Liver (tissue), 9 donors: ENCODE data around the gene KAZN. TPM values are rescaled to one million over a fixed set of nuclear protein-coding genes. Genes with fewer than 3 reads are reported as not detected.

Source experiments
- DNase-seq: peaks from one replicate; pipeline ENCODE4 v3.0.0-alpha.2; 2017; ENCODE audit warnings: low spot score
- H3K27ac ChIP-seq, 2 donors: one replicate each; pipeline ENCODE4 v1.7.0; 2013; ENCODE audit warnings: inconsistent platforms in 2 of 2, low read length in 2 of 2, control low read depth in 1 of 2, low read depth in 1 of 2, mild to moderate bottlenecking in 1 of 2
- H3K27me3 ChIP-seq, 4 donors: one replicate each; pipeline versions ENCODE4 v1.6.1 to v1.7.0; 2013; ENCODE audit warnings: low read length in 3 of 4, inconsistent platforms in 1 of 4, mild to moderate bottlenecking in 1 of 4, moderate library complexity in 1 of 4; ENCODE audit not compliant: control insufficient read depth in 4 of 4, insufficient read depth in 4 of 4
- H3K36me3 ChIP-seq, 4 donors: one replicate each; pipeline versions ENCODE4 v1.6.1 to v1.7.0; 2013; ENCODE audit warnings: low read length in 3 of 4, mild to moderate bottlenecking in 3 of 4, low read depth in 1 of 4, moderate library complexity in 1 of 4; ENCODE audit not compliant: control insufficient read depth in 4 of 4, insufficient read depth in 3 of 4
- H3K4me1 ChIP-seq, 4 donors: one replicate each; pipeline versions ENCODE4 v1.6.1 to v1.7.0; 2013; ENCODE audit warnings: low read length in 3 of 4, mild to moderate bottlenecking in 3 of 4, moderate library complexity in 1 of 4; ENCODE audit not compliant: control insufficient read depth in 4 of 4, insufficient read depth in 4 of 4
- H3K4me3 ChIP-seq, 3 donors: one replicate each; pipeline versions ENCODE4 v1.6.1 to v1.7.0; 2013; ENCODE audit warnings: low read length in 3 of 3, control low read depth in 1 of 3, low read depth in 1 of 3, mild to moderate bottlenecking in 1 of 3
- H3K9ac ChIP-seq, 2 donors: one replicate each; pipeline ENCODE4 v1.7.0; 2013; ENCODE audit warnings: low read length in 2 of 2, mild to moderate bottlenecking in 2 of 2, moderate library complexity in 2 of 2, control low read depth in 1 of 2, low read depth in 1 of 2
- H3K9me3 ChIP-seq, 4 donors: one replicate each; pipeline versions ENCODE4 v1.6.1 to v1.7.0; 2013; ENCODE audit warnings: low read length in 3 of 4; ENCODE audit not compliant: control insufficient read depth in 4 of 4
- EGR1 ChIP-seq, 2 donors: IDR thresholded peaks; 2 replicates each; pipeline ENCODE4 v1.6.1; 2016 to 2018; ENCODE audit warnings: antibody characterized with exemption in 2 of 2, low read depth in 2 of 2
- FOXA2 ChIP-seq: IDR thresholded peaks from 2 replicates; pipeline ENCODE4 v1.6.1; 2016; ENCODE audit warnings: antibody characterized with exemption
- GABPA ChIP-seq, 2 donors: IDR thresholded peaks in 1 of 2; conservative IDR thresholded peaks in 1 of 2; 2 replicates each; pipeline ENCODE4 v1.6.1; 2016; ENCODE audit warnings: antibody characterized with exemption in 2 of 2, mild to moderate bottlenecking in 1 of 2, moderate library complexity in 1 of 2
- NR2F2 ChIP-seq: IDR thresholded peaks from 2 replicates; pipeline ENCODE4 v1.6.1; 2016; ENCODE audit warnings: antibody characterized with exemption
- RAD21 ChIP-seq, 2 donors: IDR thresholded peaks; 2 replicates each; pipeline ENCODE4 v1.6.1; 2016; ENCODE audit warnings: antibody characterized with exemption in 2 of 2, mild to moderate bottlenecking in 2 of 2
- SP1 ChIP-seq: IDR thresholded peaks from 2 replicates; pipeline ENCODE4 v1.6.1; 2018; ENCODE audit warnings: antibody characterized with exemption, mild to moderate bottlenecking
- TAF1 ChIP-seq: conservative IDR thresholded peaks from 2 replicates; pipeline ENCODE4 v1.6.1; 2016; ENCODE audit warnings: antibody characterized with exemption, mild to moderate bottlenecking
- YY1 ChIP-seq: IDR thresholded peaks from 2 replicates; pipeline ENCODE4 v1.6.1; 2016; ENCODE audit warnings: antibody characterized with exemption, mild to moderate bottlenecking
- WGBS: extraction: QIAGEN DNeasy Blood & Tissue Kit; methylation state at CpG from one replicate; pipeline ENCODE4 v1.1.7; 2013; 5-methylcytosine and 5-hydroxymethylcytosine counted together
- polyA plus RNA-seq, 2 donors: library from polyadenylated mRNA; stranded (reverse) in 1 of 2; unstranded in 1 of 2; fragments of 200-250 nt in 1 of 2; fragments of >200 nt in 1 of 2; fragmentation: Nextera tagmentation in 1 of 2; extraction: Ambion mirVana in 1 of 2; gene quantifications; one replicate each; pipeline versions ENCODE4 v1.2.1 to v1.2.3, GENCODE V29; 2013 to 2015
- total RNA-seq, 2 donors: library from RNA; depleted of rRNA; stranded (reverse); fragments of >200 nt; gene quantifications; one replicate each; pipeline ENCODE4 v1.2.3, GENCODE V29; 2014
- TF ChIP-seq, protein P1 (sequence below): IDR thresholded peaks from 2 replicates; pipeline ENCODE4 v1.6.1; 2016; ENCODE audit warnings: antibody characterized with exemption
- TF ChIP-seq, protein P2 (sequence below): IDR thresholded peaks from 2 replicates; pipeline ENCODE4 v1.6.1; 2016; ENCODE audit warnings: antibody characterized with exemption, mild to moderate bottlenecking
- TF ChIP-seq, protein P3 (sequence below): IDR thresholded peaks from 2 replicates; pipeline ENCODE4 v1.6.1; 2016; ENCODE audit warnings: antibody characterized with exemption
- TF ChIP-seq, protein P4 (sequence below): fragments of 150-350 bp; IDR thresholded peaks from 2 replicates; pipeline ENCODE4 v1.5.1; 2017; ENCODE audit warnings: improper control_type of control experiment, low read depth, low read length; ENCODE audit not compliant: missing input control
- TF ChIP-seq, protein P5 (sequence below): IDR thresholded peaks from 2 replicates; pipeline ENCODE4 v1.6.1; 2016; ENCODE audit warnings: antibody characterized with exemption
- donor health status: healthy.
- donor health status: healthy.
- donor health status: healthy.
- donor health status: healthy.
- donor health status: healthy.

KAZN gene
- total and polyA plus RNA-seq, 4 donors = 1.9 to 6.9 (median 2.4) TPM

DNA sequence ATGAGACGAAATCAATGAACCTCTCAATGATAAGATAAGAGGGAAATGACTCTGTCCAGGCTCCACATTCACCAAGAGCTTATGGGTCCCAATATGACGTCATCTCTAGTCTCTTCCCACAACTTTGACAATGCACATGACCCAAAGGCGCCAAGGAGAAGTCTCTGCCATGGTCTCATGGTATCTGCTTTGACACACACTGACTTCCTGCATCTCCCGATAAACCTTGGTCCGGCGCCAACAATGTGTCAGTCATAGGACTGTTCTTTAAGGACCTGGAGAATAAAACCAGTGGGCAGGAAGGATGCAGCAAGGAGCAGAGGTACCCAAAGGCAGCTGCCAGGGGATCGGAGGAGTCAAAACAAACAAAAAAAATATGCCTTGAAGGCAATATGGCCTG, 508.1 kb downstream of the KAZN start:
- WGBS = 46% methylated on average over 7 of the region's 7 CpGs
- H3K4me1 ChIP-seq = no peaks in the 10 kb centered on the region
- H3K27me3 ChIP-seq = peaks cover 0 to 4% (median 0%) of the 10 kb centered on the region in 4 donors
- H3K4me3 ChIP-seq = no peak overlapping the region
- H3K9me3 ChIP-seq = peaks cover 0 to 2% (median 0%) of the 10 kb centered on the region in 4 donors
- H3K9ac ChIP-seq = no peak overlapping the region
- TF ChIP-seq, protein P1, sequence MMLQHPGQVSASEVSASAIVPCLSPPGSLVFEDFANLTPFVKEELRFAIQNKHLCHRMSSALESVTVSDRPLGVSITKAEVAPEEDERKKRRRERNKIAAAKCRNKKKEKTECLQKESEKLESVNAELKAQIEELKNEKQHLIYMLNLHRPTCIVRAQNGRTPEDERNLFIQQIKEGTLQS = no peak
- TF ChIP-seq TAF1 (no peak), NR2F2 (no peak), FOXA2 (no peak)
- TF ChIP-seq, protein P2, sequence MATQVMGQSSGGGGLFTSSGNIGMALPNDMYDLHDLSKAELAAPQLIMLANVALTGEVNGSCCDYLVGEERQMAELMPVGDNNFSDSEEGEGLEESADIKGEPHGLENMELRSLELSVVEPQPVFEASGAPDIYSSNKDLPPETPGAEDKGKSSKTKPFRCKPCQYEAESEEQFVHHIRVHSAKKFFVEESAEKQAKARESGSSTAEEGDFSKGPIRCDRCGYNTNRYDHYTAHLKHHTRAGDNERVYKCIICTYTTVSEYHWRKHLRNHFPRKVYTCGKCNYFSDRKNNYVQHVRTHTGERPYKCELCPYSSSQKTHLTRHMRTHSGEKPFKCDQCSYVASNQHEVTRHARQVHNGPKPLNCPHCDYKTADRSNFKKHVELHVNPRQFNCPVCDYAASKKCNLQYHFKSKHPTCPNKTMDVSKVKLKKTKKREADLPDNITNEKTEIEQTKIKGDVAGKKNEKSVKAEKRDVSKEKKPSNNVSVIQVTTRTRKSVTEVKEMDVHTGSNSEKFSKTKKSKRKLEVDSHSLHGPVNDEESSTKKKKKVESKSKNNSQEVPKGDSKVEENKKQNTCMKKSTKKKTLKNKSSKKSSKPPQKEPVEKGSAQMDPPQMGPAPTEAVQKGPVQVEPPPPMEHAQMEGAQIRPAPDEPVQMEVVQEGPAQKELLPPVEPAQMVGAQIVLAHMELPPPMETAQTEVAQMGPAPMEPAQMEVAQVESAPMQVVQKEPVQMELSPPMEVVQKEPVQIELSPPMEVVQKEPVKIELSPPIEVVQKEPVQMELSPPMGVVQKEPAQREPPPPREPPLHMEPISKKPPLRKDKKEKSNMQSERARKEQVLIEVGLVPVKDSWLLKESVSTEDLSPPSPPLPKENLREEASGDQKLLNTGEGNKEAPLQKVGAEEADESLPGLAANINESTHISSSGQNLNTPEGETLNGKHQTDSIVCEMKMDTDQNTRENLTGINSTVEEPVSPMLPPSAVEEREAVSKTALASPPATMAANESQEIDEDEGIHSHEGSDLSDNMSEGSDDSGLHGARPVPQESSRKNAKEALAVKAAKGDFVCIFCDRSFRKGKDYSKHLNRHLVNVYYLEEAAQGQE = no peak
- TF ChIP-seq, protein P3, sequence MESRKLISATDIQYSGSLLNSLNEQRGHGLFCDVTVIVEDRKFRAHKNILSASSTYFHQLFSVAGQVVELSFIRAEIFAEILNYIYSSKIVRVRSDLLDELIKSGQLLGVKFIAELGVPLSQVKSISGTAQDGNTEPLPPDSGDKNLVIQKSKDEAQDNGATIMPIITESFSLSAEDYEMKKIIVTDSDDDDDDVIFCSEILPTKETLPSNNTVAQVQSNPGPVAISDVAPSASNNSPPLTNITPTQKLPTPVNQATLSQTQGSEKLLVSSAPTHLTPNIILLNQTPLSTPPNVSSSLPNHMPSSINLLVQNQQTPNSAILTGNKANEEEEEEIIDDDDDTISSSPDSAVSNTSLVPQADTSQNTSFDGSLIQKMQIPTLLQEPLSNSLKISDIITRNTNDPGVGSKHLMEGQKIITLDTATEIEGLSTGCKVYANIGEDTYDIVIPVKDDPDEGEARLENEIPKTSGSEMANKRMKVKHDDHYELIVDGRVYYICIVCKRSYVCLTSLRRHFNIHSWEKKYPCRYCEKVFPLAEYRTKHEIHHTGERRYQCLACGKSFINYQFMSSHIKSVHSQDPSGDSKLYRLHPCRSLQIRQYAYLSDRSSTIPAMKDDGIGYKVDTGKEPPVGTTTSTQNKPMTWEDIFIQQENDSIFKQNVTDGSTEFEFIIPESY = no peak
- TF ChIP-seq, protein P4, sequence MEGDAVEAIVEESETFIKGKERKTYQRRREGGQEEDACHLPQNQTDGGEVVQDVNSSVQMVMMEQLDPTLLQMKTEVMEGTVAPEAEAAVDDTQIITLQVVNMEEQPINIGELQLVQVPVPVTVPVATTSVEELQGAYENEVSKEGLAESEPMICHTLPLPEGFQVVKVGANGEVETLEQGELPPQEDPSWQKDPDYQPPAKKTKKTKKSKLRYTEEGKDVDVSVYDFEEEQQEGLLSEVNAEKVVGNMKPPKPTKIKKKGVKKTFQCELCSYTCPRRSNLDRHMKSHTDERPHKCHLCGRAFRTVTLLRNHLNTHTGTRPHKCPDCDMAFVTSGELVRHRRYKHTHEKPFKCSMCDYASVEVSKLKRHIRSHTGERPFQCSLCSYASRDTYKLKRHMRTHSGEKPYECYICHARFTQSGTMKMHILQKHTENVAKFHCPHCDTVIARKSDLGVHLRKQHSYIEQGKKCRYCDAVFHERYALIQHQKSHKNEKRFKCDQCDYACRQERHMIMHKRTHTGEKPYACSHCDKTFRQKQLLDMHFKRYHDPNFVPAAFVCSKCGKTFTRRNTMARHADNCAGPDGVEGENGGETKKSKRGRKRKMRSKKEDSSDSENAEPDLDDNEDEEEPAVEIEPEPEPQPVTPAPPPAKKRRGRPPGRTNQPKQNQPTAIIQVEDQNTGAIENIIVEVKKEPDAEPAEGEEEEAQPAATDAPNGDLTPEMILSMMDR = no peak
- no peak for DNase-seq
- no peaks in the 10 kb centered on the region for H3K36me3 ChIP-seq
- H3K27ac ChIP-seq = no peak overlapping the region

DNA sequence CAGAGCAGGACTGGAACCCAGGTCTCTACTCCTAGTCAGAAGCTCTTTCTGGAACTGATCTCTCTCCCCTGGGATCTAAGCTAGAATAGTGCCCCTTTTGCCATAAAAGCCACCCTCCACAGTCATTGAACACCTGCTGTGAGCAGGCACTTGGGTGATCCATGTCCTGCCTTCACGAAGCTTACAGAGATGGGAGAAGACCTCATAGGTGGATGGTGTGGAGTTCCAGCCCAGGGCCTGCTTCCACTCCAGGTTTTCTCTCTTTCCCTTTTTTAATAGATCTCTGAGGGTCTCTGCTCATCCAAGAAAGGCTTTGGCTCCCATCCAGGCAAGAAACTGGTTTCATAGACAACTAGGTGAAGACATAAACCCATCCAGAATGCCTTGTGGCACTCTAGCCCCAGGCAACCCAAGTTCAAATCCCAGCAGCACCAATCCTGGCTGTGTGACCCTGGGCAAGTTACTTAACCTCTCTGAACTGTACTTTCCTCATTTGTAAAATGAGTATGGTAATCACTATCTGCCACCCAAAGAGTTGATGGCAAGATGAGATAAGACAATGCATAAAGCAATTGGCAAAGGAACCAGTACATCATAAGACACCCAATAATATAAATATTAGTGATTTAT, 508.7 kb downstream of the KAZN start:
- Histone ChIP-seq H3K27me3 (peaks cover 0 to 4% (median 0%) of the 10 kb centered on the region in 4 donors), H3K4me1 (no peaks in the 10 kb centered on the region), H3K4me3 (no peak overlapping the region), H3K27ac (no peak overlapping the region), H3K9me3 (peaks cover 0 to 2% (median 0%) of the 10 kb centered on the region in 4 donors), H3K36me3 (no peaks in the 10 kb centered on the region), H3K9ac (no peak overlapping the region)
- WGBS = 82% methylated on average over 1 of the region's 1 CpG
- no peak for TF ChIP-seq RAD21 (IDR thresholded peaks at IDR 0.05)
- no peak for DNase-seq

DNA sequence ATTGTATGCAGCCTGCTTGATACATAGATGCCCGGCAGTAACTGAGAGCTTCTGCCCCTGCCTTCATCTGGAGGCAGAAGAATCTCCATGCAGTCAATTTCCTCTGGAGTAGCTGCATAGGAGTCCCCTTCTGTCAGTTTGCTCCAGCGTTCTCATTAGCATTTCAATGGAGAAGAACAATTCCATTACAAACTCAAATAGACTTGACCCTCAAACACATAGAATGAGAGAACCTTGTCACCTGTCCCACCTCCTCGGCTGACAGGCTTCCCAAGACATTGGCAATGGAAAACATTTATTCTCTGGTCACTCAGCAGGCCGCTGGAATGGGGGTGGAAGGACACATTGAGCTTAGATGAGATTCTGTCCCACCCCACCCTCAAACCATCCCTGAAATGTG, 509.4 kb downstream of the KAZN start:
- Histone ChIP-seq H3K27ac (no peak overlapping the region), H3K4me1 (no peaks in the 10 kb centered on the region), H3K9ac (no peak overlapping the region), H3K9me3 (peaks cover 0 to 2% (median 0%) of the 10 kb centered on the region in 4 donors), H3K4me3 (no peak overlapping the region), H3K36me3 (no peaks in the 10 kb centered on the region), H3K27me3 (peaks cover 0 to 4% (median 0%) of the 10 kb centered on the region in 4 donors)
- TF ChIP-seq GABPA (IDR thresholded peaks at IDR 0.05 in 1 of 2, conservative IDR thresholded peaks at IDR 0.05 in 1 of 2) = no peak
- TF ChIP-seq, protein P5, sequence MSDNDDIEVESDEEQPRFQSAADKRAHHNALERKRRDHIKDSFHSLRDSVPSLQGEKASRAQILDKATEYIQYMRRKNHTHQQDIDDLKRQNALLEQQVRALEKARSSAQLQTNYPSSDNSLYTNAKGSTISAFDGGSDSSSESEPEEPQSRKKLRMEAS = no peak
- no peak for TF ChIP-seq EGR1 (IDR thresholded peaks at IDR 0.05; ENCODE audit: low read depth in 2 of 2)
- TF ChIP-seq YY1 = no peak
- no peak for TF ChIP-seq SP1
- TF ChIP-seq, protein P4 = no peak
- TF ChIP-seq, protein P1 = no peak
- no peak for DNase-seq
- 53% methylated on average over 4 of the region's 4 CpGs for WGBS
